Tongue (tissue), 2 donors: ENCODE measurements around the gene FRMPD3. TPM values are rescaled to one million over a fixed set of nuclear protein-coding genes. Genes with fewer than 3 reads are reported as not detected.

ENCODE experiments used
- DNase-seq: peaks from one replicate; pipeline ENCODE4 v3.0.0-alpha.2; 2015
- total RNA-seq: library from RNA; depleted of rRNA; stranded (reverse); fragments of >200 nt; gene quantifications from one replicate; pipeline ENCODE4 v1.2.3, GENCODE V29; 2014

FRMPD3 gene
- total RNA-seq, 1 donor from 2014 or later = 0.41 TPM

- DNase-seq = no peak
Measured at GRCh38 chrX:107480272-107480671, 30.8 kb downstream of the FRMPD3 start.

GRCh38 chrX:107482046-107482445 is 32.6 kb downstream of the FRMPD3 start:
- no peak for DNase-seq

- peak; percentile 82 for DNase-seq
Measured at GRCh38 chrX:107484002-107484726, 34.7 kb downstream of the FRMPD3 start.

GRCh38 chrX:107485013-107485412 is 35.6 kb downstream of the FRMPD3 start:
- DNase-seq = peak; percentile 58

GRCh38 chrX:107493141-107493540 is 43.7 kb downstream of the FRMPD3 start:
- DNase-seq = no peak

- no peak for DNase-seq
Measured at GRCh38 chrX:107496786-107497185, 47.3 kb downstream of the FRMPD3 start.

Other genes starting within 250 kb of the FRMPD3 start
- 1.1 TPM for gene NUP62CL, start 243.2 kb upstream of the FRMPD3 start, total RNA-seq
- not detected for gene DNAAF6, start 243.0 kb upstream of the FRMPD3 start, total RNA-seq
- gene PRPS1, start 178.9 kb downstream of the FRMPD3 start, total RNA-seq = 32.8 TPM